NT2/D1 (cell line): ENCODE measurements around the gene SP100.

Experiments used
- SUZ12 ChIP-seq: IDR thresholded peaks from 2 replicates; pipeline ENCODE4 v1.6.1; 2011; ENCODE audit not compliant: insufficient read length, insufficient read depth; ENCODE audit errors: extremely low read depth
- ZNF274 ChIP-seq: IDR thresholded peaks from 2 replicates; pipeline ENCODE4 v1.6.1; 2011; ENCODE audit warnings: mild to moderate bottlenecking, low read depth, low read length

DNA sequence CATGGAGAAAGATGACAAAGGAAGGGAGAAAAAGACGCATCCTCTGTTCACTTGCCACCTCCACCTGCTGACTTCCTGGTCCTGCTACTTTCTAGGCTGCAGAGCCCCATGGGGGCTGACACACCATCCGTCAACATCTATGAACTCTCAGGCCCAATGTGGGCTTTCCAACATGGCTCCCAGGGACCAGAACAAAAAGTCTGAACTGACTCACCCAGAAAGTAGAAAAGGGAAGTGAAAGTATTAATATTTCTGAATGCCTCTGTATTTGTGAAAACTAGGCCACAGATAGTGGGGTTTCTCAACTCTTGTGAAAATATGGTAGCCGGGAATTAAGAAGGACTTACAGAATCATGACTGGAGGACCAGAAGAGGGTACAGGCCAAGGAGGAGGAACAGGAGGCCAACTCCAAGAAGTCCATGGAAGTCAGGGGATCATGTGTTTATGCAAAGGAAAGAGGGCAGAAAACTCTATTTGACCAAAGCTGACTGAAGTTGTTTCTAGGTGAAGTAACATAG, 173.6 kb downstream of the SP100 start:
- TF ChIP-seq ZNF274 = no peak
- TF ChIP-seq SUZ12 = no peak
